Activated CD4-positive, alpha-beta T cell treated with anti-CD3 and anti-CD28 coated beads, Interleukin-2, amount 50 U/mL, for 1 hour (primary cell): ENCODE data around the gene TMEM213.

Source experiments
- DNase-seq: peaks from one replicate; pipeline ENCODE4 v3.0.0-alpha.2; 2020

The TMEM213 gene

DNA sequence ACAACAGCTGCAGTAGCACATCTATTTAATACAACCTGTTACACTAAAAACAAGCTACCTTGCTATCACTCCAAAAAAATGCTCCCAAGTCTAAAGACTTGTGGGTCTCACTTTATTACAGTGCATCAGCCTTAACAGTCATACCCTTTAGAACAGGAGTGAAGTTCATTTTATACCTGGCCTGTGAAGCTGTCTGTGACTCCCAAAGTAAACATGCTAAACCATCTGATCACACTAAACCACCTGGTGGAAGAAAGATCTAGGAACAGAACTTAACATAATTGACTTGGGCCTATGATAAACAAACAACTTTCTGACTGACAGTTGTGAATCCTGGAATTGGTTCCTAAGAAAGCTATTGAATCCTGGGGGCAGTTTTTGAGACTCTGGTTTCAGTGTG lies 81.1 kb downstream of the TMEM213 start:
- DNase-seq, result no peak

DNA sequence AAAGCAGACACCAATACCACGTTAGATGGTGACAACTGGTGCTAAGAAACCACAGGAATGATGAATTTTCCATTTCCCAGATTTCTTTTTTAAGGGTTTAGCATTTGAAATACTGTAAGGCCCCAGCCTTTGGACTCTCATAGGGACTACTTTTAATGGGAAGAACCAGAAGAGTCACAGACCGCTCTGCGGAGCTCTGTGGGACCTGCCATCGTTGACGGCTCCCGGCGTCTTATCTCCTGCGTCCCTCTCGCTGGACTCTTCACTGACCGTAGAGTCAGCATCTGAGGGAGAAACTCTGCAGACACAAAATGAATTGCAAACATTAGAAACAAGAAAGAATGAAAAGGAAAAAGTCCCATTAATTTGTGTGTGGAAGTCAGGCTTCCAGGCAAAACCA lies 81.6 kb downstream of the TMEM213 start:
- DNase-seq, result no peak

DNA sequence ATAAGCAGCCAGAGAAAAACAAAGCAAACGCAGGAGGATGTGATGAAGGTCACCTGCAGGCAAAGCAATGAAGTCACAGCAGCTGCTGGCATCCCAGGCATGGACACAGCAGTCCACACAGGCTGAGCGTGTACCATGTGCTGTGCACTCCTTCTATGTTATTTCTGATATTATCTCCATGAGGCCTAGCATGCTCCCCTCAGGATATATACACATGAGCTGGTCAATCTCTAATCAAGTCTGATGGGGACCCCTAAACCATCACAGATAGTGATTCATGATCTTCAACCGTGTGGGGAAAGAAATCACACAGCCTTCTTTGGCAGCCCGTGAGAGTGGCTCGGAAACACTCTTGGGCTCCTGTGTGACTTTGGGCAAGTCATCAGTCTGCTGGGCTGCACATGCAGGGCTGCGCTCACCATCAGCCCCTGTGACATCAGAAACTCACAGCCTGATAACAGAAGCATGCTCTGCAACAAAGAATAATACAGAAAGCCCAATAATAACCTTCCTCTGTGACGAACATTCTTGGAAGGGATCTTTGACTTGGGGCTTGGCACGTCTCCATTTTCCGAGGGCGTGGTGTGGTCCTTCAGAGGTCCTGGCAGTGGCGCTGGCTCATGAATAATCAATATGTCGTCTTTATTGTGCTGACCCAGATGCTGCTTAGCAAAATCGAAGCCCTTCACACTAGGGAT lies 83.2 kb downstream of the TMEM213 start:
- DNase-seq, result no peak

DNA sequence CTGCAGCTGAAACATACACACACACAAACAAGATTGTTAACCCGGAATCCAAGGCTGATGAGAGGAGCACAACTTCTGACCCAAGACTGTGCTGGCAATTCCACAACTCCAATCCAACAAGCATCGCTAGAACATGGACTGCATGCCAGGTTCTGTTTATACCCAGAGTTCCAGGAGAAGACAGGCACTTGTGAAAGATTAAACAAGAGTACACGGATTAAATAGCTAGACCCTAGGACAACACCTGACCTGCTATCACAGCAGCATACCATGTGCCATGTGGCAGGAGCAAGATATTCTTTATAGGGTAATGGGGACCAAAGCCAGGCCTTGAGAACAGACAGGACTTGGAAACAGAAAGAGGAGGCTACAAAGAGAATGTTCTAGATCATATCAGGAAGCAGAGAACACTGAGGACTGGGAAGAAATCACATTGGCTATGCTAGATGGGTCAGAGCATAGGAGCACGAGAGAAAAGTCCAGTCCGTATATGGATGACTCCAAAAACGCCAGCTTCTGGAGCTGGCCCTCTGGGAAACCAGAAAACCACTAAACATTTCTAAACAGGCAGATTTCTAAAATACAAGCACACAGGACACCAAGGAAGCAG lies 83.9 kb downstream of the TMEM213 start:
- no peak for DNase-seq

DNA sequence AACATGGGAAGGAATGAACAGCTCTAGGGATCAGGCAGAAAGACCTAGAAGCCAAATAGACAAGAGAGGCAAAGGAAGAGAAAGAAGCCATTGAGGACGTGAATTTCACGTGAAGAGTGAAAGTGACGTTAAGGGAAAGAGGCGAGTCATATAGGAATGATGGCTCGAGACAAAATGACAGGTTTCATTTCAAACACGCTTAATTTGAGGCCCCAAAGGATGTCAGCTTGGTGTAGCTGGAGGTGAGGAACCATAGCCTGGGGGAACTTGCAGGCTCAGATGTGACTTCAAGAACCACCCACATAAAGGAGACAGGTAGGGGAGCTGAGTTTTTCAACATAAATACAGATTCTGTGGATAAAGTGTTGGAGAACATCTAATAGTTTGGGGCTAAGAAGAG lies 84.5 kb downstream of the TMEM213 start:
- DNase-seq, result no peak

DNA sequence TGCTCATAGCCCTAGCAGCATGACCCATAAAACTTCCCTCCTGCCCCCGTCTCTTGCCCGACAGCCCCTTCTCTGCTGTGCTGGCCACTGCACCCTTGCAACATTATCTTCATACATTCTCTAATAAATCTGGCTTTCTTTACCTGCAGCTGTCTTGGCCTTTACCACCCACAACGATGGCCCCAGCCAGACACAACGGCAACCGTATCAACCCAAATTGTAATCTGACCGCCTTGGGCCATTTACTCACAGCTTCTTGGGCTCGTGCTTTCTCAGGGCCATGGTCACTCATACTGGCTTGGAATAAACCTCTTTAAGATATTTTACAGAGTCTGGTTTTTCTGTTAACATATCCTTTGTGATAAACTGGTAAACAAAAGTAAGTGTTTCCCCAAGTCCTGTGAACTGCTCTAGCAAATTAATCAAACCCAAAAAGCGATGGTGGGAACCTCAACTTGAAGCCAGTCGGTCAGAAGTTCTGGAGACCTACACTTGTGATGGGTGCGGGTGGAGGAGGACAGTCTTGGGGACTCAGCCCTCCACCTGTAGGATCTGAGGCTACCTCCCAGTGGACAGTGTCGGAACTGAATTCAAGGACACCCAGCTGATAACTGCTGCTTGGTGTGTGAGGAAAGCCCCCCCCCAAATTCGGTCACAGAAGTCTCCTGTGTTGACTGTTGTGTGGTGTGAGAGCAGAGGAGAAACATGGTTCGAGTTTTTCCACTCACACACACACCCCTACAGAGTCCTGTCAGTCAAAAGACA lies 87.8 kb downstream of the TMEM213 start:
- no peak for DNase-seq

DNA sequence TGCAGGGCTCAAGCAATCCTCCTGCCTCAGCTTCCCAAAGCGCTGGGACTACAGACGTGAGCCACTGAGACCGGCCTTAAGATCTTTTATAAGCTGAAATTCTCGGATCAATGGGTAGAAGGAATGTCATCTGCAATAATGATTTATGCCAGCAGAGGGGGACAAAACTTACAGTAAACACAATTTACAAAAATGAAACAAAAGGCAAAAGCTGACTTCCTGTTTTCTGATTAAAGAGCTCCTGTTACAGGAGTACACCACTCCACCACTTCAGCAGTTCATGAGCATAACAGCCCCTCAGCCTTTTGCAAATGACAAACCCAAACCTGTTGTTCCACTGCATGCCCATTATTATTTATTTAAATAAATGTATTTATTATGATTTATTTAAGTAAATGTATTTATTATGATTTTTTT lies 88.7 kb downstream of the TMEM213 start:
- no peak for DNase-seq

DNA sequence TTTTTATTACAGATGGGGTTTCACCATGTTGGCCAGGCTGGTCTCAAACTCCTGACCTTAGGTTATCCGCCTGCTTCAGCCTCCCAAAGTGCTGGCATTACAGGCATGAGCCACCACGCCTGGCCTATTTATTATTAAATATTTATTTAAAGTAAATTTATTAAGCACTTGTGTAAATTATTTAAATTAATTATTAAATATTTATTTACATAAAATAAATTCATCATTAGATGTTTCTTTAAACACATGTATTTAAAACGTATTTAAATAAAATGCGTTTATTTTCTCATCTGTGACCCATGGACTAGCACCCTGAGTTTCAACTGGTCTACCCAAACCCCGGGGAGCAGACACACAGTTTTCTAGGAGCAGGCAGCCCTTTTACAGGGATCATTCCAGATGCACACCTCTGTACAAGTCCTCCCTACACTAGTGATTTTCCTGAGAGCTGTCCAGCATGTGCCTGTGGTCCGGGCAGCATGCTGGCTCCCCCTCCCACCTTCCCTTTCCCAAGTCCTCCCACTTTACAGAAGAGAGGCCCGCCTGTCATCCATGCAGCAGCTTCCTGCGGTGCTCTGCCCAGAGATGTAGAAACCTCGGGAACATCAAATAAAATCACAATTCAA lies 89.4 kb downstream of the TMEM213 start:
- no peak for DNase-seq
